H9 (cell line): Measurements from ENCODE around the gene ING1. TPM values are rescaled to one million over a fixed set of nuclear protein-coding genes. Genes with fewer than 3 reads are reported as not detected.

Source experiments
- DNase-seq: peaks from one replicate; pipeline ENCODE4 v3.0.0-alpha.2; 2017
- H2AFZ ChIP-seq: one replicate; pipeline ENCODE4 v1.6.1; 2013; ENCODE audit warnings: mild to moderate bottlenecking, low read length, control low read depth, moderate library complexity
- H2AK5ac ChIP-seq: 2 replicates; pipeline ENCODE4 v1.6.1; 2013; ENCODE audit warnings: low read length, control low read depth, mixed read lengths; ENCODE audit not compliant: insufficient read length
- H2BK120ac ChIP-seq: one replicate; pipeline ENCODE4 v1.6.1; 2013; ENCODE audit warnings: low read depth, mild to moderate bottlenecking, low read length, control low read depth, inconsistent platforms; ENCODE audit not compliant: poor library complexity, severe bottlenecking
- H2BK12ac ChIP-seq: 2 replicates; pipeline ENCODE4 v1.6.1; 2013; ENCODE audit warnings: low read length, control low read depth, mixed read lengths, low read depth; ENCODE audit not compliant: insufficient read length
- H2BK15ac ChIP-seq: 2 replicates; pipeline ENCODE4 v1.6.1; 2013; ENCODE audit warnings: low read depth, low read length, control low read depth
- H2BK20ac ChIP-seq: one replicate; pipeline ENCODE4 v1.6.1; 2013; ENCODE audit warnings: low read depth, mild to moderate bottlenecking, low read length, control low read depth, inconsistent platforms; ENCODE audit not compliant: poor library complexity, severe bottlenecking
- H2BK5ac ChIP-seq: 2 replicates; pipeline ENCODE4 v1.6.1; 2013; ENCODE audit warnings: low read length, control low read depth, mixed read lengths; ENCODE audit not compliant: insufficient read length
- H3K14ac ChIP-seq: 2 replicates; pipeline ENCODE4 v1.6.1; 2013; ENCODE audit warnings: low read length, control low read depth; ENCODE audit not compliant: insufficient read depth
- H3K18ac ChIP-seq: 2 replicates; pipeline ENCODE4 v1.6.1; 2013; ENCODE audit warnings: low read depth, mild to moderate bottlenecking, mixed read lengths, low read length, control low read depth; ENCODE audit not compliant: insufficient read length
- H3K23ac ChIP-seq: 2 replicates; pipeline ENCODE4 v1.6.1; 2013; ENCODE audit warnings: low read length, control low read depth, mixed read lengths, low read depth; ENCODE audit not compliant: insufficient read length
- H3K23me2 ChIP-seq: 2 replicates; pipeline ENCODE4 v1.6.1; 2013; ENCODE audit warnings: low read depth, mild to moderate bottlenecking, mixed read lengths, low read length, control low read depth; ENCODE audit not compliant: insufficient read length, poor library complexity, severe bottlenecking
- H3K27ac ChIP-seq: 2 replicates; pipeline ENCODE4 v1.5.1; 2013; ENCODE audit warnings: low read length, control low read depth, mixed read lengths, low read depth; ENCODE audit not compliant: insufficient read length
- H3K27me3 ChIP-seq: 2 replicates; pipeline ENCODE4 v1.6.1; 2013; ENCODE audit warnings: low read length, control low read depth, inconsistent platforms; ENCODE audit not compliant: insufficient read depth
- H3K4ac ChIP-seq: 2 replicates; pipeline ENCODE4 v1.6.1; 2013; ENCODE audit warnings: low read depth, mild to moderate bottlenecking, control low read depth, inconsistent platforms, low read length, moderate library complexity
- H3K4me1 ChIP-seq: 2 replicates; pipeline ENCODE4 v1.6.1; 2013; ENCODE audit warnings: low read length, control low read depth, inconsistent platforms; ENCODE audit not compliant: insufficient read depth
- H3K4me2 ChIP-seq: 2 replicates; pipeline ENCODE4 v1.6.1; 2013; ENCODE audit warnings: low read length, control low read depth, mixed read lengths; ENCODE audit not compliant: insufficient read length, insufficient read depth
- H3K56ac ChIP-seq: 2 replicates; pipeline ENCODE4 v1.6.1; 2013; ENCODE audit warnings: low read depth, mild to moderate bottlenecking, mixed read lengths, low read length, control low read depth; ENCODE audit not compliant: insufficient read length
- H3K79me1 ChIP-seq: 2 replicates; pipeline ENCODE4 v1.6.1; 2013; ENCODE audit warnings: low read depth, mild to moderate bottlenecking, moderate library complexity, low read length, control low read depth, inconsistent platforms; ENCODE audit not compliant: insufficient read depth, poor library complexity, severe bottlenecking
- H3K79me2 ChIP-seq: 2 replicates; pipeline ENCODE4 v1.6.1; 2013; ENCODE audit warnings: low read length, control low read depth, inconsistent platforms; ENCODE audit not compliant: insufficient read depth
- H3K9ac ChIP-seq: 2 replicates; pipeline ENCODE4 v1.6.1; 2013; ENCODE audit warnings: low read length, control low read depth, mixed read lengths; ENCODE audit not compliant: insufficient read length; ENCODE audit errors: extremely low read depth
- H3K9me3 ChIP-seq: one replicate; pipeline ENCODE4 v1.6.1; 2013; ENCODE audit warnings: low read depth, low read length, inconsistent platforms; ENCODE audit not compliant: control insufficient read depth
- H3T11ph ChIP-seq: one replicate; pipeline ENCODE4 v1.6.1; 2013; ENCODE audit warnings: mild to moderate bottlenecking, low read length, control low read depth, inconsistent platforms
- H4K20me1 ChIP-seq: one replicate; pipeline ENCODE4 v1.6.1; 2013; ENCODE audit not compliant: control insufficient read depth, insufficient read length, insufficient read depth
- H4K5ac ChIP-seq: 2 replicates; pipeline ENCODE4 v1.6.1; 2013; ENCODE audit warnings: low read depth, mild to moderate bottlenecking, mixed read lengths, low read length, control low read depth; ENCODE audit not compliant: insufficient read length
- H4K8ac ChIP-seq: replicated peaks from 2 replicates; pipeline ENCODE4 v1.6.1; 2013; ENCODE audit warnings: low read length, control low read depth, mixed read lengths, low read depth; ENCODE audit not compliant: insufficient read length
- H4K91ac ChIP-seq: 2 replicates; pipeline ENCODE4 v1.6.1; 2013; ENCODE audit warnings: low read depth, mild to moderate bottlenecking, moderate library complexity, mixed read lengths, low read length, control low read depth; ENCODE audit not compliant: insufficient read length
- H3K27ac Mint-ChIP-seq, 3 experiments: 2 replicates in 2 of 3; 3 replicates in 1 of 3; pipeline ENCODE4 v1.8.0; 2020 to 2021; ENCODE audit warnings: mixed read lengths in 3 of 3, mild to moderate bottlenecking in 1 of 3, moderate library complexity in 1 of 3
- H3K27me3 Mint-ChIP-seq: 2 replicates; pipeline ENCODE4 v1.8.0; 2021; ENCODE audit warnings: low read depth, mild to moderate bottlenecking, moderate library complexity, mixed read lengths
- H3K36me3 Mint-ChIP-seq, 3 experiments: 2 replicates in 2 of 3; 3 replicates in 1 of 3; pipeline ENCODE4 v1.8.0; 2020 to 2021; ENCODE audit warnings: low read depth in 3 of 3, mixed read lengths in 3 of 3; ENCODE audit not compliant: insufficient read depth in 1 of 3
- H3K4me1 Mint-ChIP-seq, 2 experiments: 2 replicates each; pipeline ENCODE4 v1.8.0; 2020; ENCODE audit warnings: mixed read lengths in 2 of 2
- H3K4me3 Mint-ChIP-seq, 2 experiments: 2 replicates in 1 of 2; 3 replicates in 1 of 2; pipeline ENCODE4 v1.8.0; 2020 to 2021; ENCODE audit warnings: mild to moderate bottlenecking in 2 of 2, mixed read lengths in 2 of 2, moderate library complexity in 1 of 2
- H3K9me3 Mint-ChIP-seq, 2 experiments: 2 replicates in 1 of 2; 3 replicates in 1 of 2; pipeline ENCODE4 v1.8.0; 2020; ENCODE audit warnings: mild to moderate bottlenecking in 2 of 2, mixed read lengths in 2 of 2, moderate library complexity in 1 of 2
- CTCF ChIP-seq: fragments of 200-600 bp; sonication (generic); conservative IDR thresholded peaks from 3 replicates; pipeline ENCODE4 v1.8.0; 2021; ENCODE audit warnings: antibody characterized with exemption, mild to moderate bottlenecking
- WGBS: extraction: QIAGEN DNeasy Blood & Tissue Kit; methylation state at CpG from one replicate; pipeline ENCODE4 v1.1.7; 2013; ENCODE audit warnings: missing lambda C conversion rate, low lambda C conversion rate, mixed read lengths; ENCODE audit not compliant: insufficient read length; ENCODE audit errors: extremely low coverage; 5-methylcytosine and 5-hydroxymethylcytosine counted together
- total RNA-seq: library from RNA; stranded (reverse); gene quantifications from 2 replicates; pipeline ENCODE4 v1.2.1, GENCODE V29; 2021

ING1 gene
- total RNA-seq, 1 experiment from 2014 or later: 17.3 TPM

GRCh38 chr13:110665491-110666254, 47.8 kb upstream of the ING1 start:
- Histone ChIP-seq H3K9me3 (peaks cover 9% of the 10 kb centered on the region), H2BK12ac (no peak overlapping the region), H2BK20ac (no peak overlapping the region), H4K91ac (no peak overlapping the region), H3T11ph (no peak overlapping the region), H3K4me2 (no peak overlapping the region), H3K18ac (no peak overlapping the region), H2AFZ (no peak overlapping the region), H3K27ac (no peak overlapping the region), H3K23ac (no peak overlapping the region), H2BK15ac (no peak overlapping the region), H2BK5ac (no peak overlapping the region), H3K4me1 (no peaks in the 10 kb centered on the region), H3K79me1 (no peaks in the 10 kb centered on the region), H3K4ac (no peak overlapping the region), H4K5ac (no peak overlapping the region), H3K56ac (no peak overlapping the region), H3K14ac (no peak overlapping the region; the same call in 1 of the 2 replicates), H3K23me2 (no peaks in the 10 kb centered on the region), H3K79me2 (no peaks in the 10 kb centered on the region), H4K20me1 (no peaks in the 10 kb centered on the region), H3K9ac (no peak overlapping the region), H2BK120ac (no peak overlapping the region), H2AK5ac (no peak overlapping the region), H4K8ac (no peak overlapping the region), H3K27me3 (no peaks in the 10 kb centered on the region)
- Mint-ChIP-seq H3K4me3 (no peak overlapping the region), H3K27me3 (no peaks in the 10 kb centered on the region), H3K4me1 (peaks cover 3% of the 10 kb centered on the region in 2 experiments; a peak in 2 of 4 replicates), H3K27ac (peak overlapping the region in 2 of 3 experiments; percentile 49 to 85; a peak in 4 of 7 replicates), H3K36me3 (peaks cover 74 to 92% (median 90%) of the 10 kb centered on the region in 3 experiments), H3K9me3 (peaks cover 32 to 33% of the 10 kb centered on the region in 2 experiments)
- no CpG with 5 or more reads among the region's 23 CpGs for WGBS
- no peak for TF ChIP-seq CTCF
- no peak for DNase-seq
